ENCODE measurements around the gene ESRRA. TPM values are rescaled to one million over a fixed set of nuclear protein-coding genes. Genes with fewer than 3 reads are reported as not detected.

Gene ESRRA
- total RNA-seq, 5 donors from 2014 or later (not counting 1 experiment from before 2014, with no cell fraction given) = 20.2 to 43.1 (median 39.7) TPM

- CTCF ChIA-PET = no interaction called here
- no peaks in the 10 kb centered on the region for H3K36me3 Mint-ChIP-seq
- peaks cover 13 to 46% of the 10 kb centered on the region in 2 experiments for H3K4me1 ChIP-seq (ENCODE audit: control insufficient read depth in 1 of 2, extremely low read depth in 1 of 2, insufficient read depth in 2 of 2, low read length in 2 of 2)
- no CpG with 5 or more reads among the region's 4 CpGs for WGBS (ENCODE audit: insufficient coverage)
- peaks cover 56 to 78% of the 10 kb centered on the region in 2 donors for H3K27me3 Mint-ChIP-seq
- H3K9me3 Mint-ChIP-seq = no peaks in the 10 kb centered on the region
- peaks cover 20 to 91% of the 10 kb centered on the region in 2 experiments for H3K27me3 ChIP-seq (replicated peaks in 1 of 2; ENCODE audit: control insufficient read depth in 2 of 2, extremely low read depth in 1 of 2, insufficient read depth in 2 of 2, low read length in 1 of 2)
- H3K27ac ChIP-seq (ENCODE audit: low read length) = no peak overlapping the region
- peaks cover 22 to 31% (median 24%) of the 10 kb centered on the region in 3 donors for H3K4me1 Mint-ChIP-seq
- no peak for ATAC-seq (replicated peaks in 1 of 4)
- no peaks in the 10 kb centered on the region for H3K9me3 ChIP-seq
- H3K27ac Mint-ChIP-seq = no peak overlapping the region
- H3K4me3 ChIP-seq (ENCODE audit: control insufficient read depth in 1 of 2, extremely low read depth in 1 of 2, low read length in 1 of 2) = no peak overlapping the region
- H3K36me3 ChIP-seq (ENCODE audit: control insufficient read depth in 2 of 2, extremely low read depth in 1 of 2, insufficient read depth in 1 of 2, low read length in 1 of 2) = no peaks in the 10 kb centered on the region
- POLR2A ChIA-PET = no interaction called here
- no peak overlapping the region for H3K4me3 Mint-ChIP-seq
- DNase-seq = no peak
Measured at GRCh38 chr11:64295760-64296159, 9.6 kb upstream of the ESRRA start.

GRCh38 chr11:64296236-64296635 is 9.1 kb upstream of the ESRRA start:
- Mint-ChIP-seq H3K36me3 (no peaks in the 10 kb centered on the region), H3K27me3 (peaks cover 58 to 79% of the 10 kb centered on the region in 2 donors), H3K27ac (no peak overlapping the region), H3K4me1 (peaks cover 24 to 33% (median 24%) of the 10 kb centered on the region in 3 donors), H3K4me3 (no peak overlapping the region), H3K9me3 (no peaks in the 10 kb centered on the region)
- H3K36me3 ChIP-seq (ENCODE audit: control insufficient read depth in 2 of 2, extremely low read depth in 1 of 2, insufficient read depth in 1 of 2, low read length in 1 of 2) = no peaks in the 10 kb centered on the region
- H3K27ac ChIP-seq (ENCODE audit: low read length) = no peak overlapping the region
- no peak overlapping the region for H3K4me3 ChIP-seq (ENCODE audit: control insufficient read depth in 1 of 2, extremely low read depth in 1 of 2, low read length in 1 of 2)
- ChIA-PET POLR2A (no interaction called here), CTCF (no interaction called here)
- ATAC-seq (replicated peaks in 1 of 4) = no peak
- no peaks in the 10 kb centered on the region for H3K9me3 ChIP-seq
- H3K4me1 ChIP-seq (ENCODE audit: control insufficient read depth in 1 of 2, extremely low read depth in 1 of 2, insufficient read depth in 2 of 2, low read length in 2 of 2) = peaks cover 13 to 47% of the 10 kb centered on the region in 2 experiments
- WGBS (ENCODE audit: insufficient coverage) = 89% methylated on average over 1 of the region's 1 CpG
- DNase-seq = no peak
- H3K27me3 ChIP-seq (replicated peaks in 1 of 2; ENCODE audit: control insufficient read depth in 2 of 2, extremely low read depth in 1 of 2, insufficient read depth in 2 of 2, low read length in 1 of 2) = peaks cover 17 to 91% of the 10 kb centered on the region in 2 experiments

- DNase-seq (no peak), ATAC-seq (replicated peaks in 1 of 4) (no peak)
- Mint-ChIP-seq H3K4me1 (peaks cover 24 to 36% (median 25%) of the 10 kb centered on the region in 3 donors), H3K9me3 (no peaks in the 10 kb centered on the region), H3K36me3 (no peaks in the 10 kb centered on the region), H3K27me3 (peaks cover 58 to 85% of the 10 kb centered on the region in 2 donors), H3K4me3 (no peak overlapping the region), H3K27ac (peak overlapping the region in 1 of 2 donors; percentile 20)
- POLR2A ChIA-PET = interaction anchor here in 1 of 2 donors (0.6 kb wide), 1 partner anchor 1023 kb away, joined by 6 read pairs; no protein-coding TSS in a partner anchor
- Histone ChIP-seq H3K4me1 (ENCODE audit: control insufficient read depth in 1 of 2, extremely low read depth in 1 of 2, insufficient read depth in 2 of 2, low read length in 2 of 2) (peaks cover 13 to 50% of the 10 kb centered on the region in 2 experiments), H3K4me3 (ENCODE audit: control insufficient read depth in 1 of 2, extremely low read depth in 1 of 2, low read length in 1 of 2) (no peak overlapping the region), H3K36me3 (ENCODE audit: control insufficient read depth in 2 of 2, extremely low read depth in 1 of 2, insufficient read depth in 1 of 2, low read length in 1 of 2) (no peaks in the 10 kb centered on the region), H3K27me3 (replicated peaks in 1 of 2; ENCODE audit: control insufficient read depth in 2 of 2, extremely low read depth in 1 of 2, insufficient read depth in 2 of 2, low read length in 1 of 2) (peaks cover 17 to 98% of the 10 kb centered on the region in 2 experiments), H3K9me3 (no peaks in the 10 kb centered on the region), H3K27ac (ENCODE audit: low read length) (no peak overlapping the region)
- CTCF ChIA-PET = no interaction called here
- WGBS (ENCODE audit: insufficient coverage) = 11% methylated on average over 26 of the region's 34 CpGs
Measured at GRCh38 chr11:64296830-64297698, 8.3 kb upstream of the ESRRA start.

GRCh38 chr11:64297699-64298358 is 7.5 kb upstream of the ESRRA start:
- Mint-ChIP-seq H3K4me1 (peaks cover 24 to 34% (median 25%) of the 10 kb centered on the region in 3 donors), H3K27ac (peak overlapping the region in 1 of 2 donors; percentile 20), H3K4me3 (peak overlapping the region in 1 of 3 donors; percentile 44), H3K36me3 (no peaks in the 10 kb centered on the region), H3K27me3 (peaks cover 58 to 81% of the 10 kb centered on the region in 2 donors), H3K9me3 (no peaks in the 10 kb centered on the region)
- Histone ChIP-seq H3K36me3 (ENCODE audit: control insufficient read depth in 2 of 2, extremely low read depth in 1 of 2, insufficient read depth in 1 of 2, low read length in 1 of 2) (no peaks in the 10 kb centered on the region), H3K4me1 (ENCODE audit: control insufficient read depth in 1 of 2, extremely low read depth in 1 of 2, insufficient read depth in 2 of 2, low read length in 2 of 2) (peaks cover 9 to 43% of the 10 kb centered on the region in 2 experiments), H3K4me3 (ENCODE audit: control insufficient read depth in 1 of 2, extremely low read depth in 1 of 2, low read length in 1 of 2) (peak overlapping the region in 1 of 2 donors; percentile 32), H3K27me3 (replicated peaks in 1 of 2; ENCODE audit: control insufficient read depth in 2 of 2, extremely low read depth in 1 of 2, insufficient read depth in 2 of 2, low read length in 1 of 2) (peaks cover 17 to 98% of the 10 kb centered on the region in 2 experiments), H3K9me3 (no peaks in the 10 kb centered on the region), H3K27ac (ENCODE audit: low read length) (no peak overlapping the region)
- WGBS (ENCODE audit: insufficient coverage) = 13% methylated on average over 16 of the region's 18 CpGs
- ChIA-PET POLR2A (interaction anchor here in 1 of 2 donors (0.6 kb wide), 1 partner anchor 1022 kb away, joined by 6 read pairs; no protein-coding TSS in a partner anchor), CTCF (no interaction called here)
- DNase-seq = no peak
- ATAC-seq (replicated peaks in 1 of 4) = no peak

- H3K4me3 ChIP-seq (ENCODE audit: control insufficient read depth in 1 of 2, extremely low read depth in 1 of 2, low read length in 1 of 2) = peak overlapping the region in 1 of 2 donors; percentile 54
- no peaks in the 10 kb centered on the region for H3K9me3 ChIP-seq
- POLR2A ChIA-PET = interaction anchor here in 1 of 2 donors (0.6 kb wide), 1 partner anchor 112 kb away, joined by 3 read pairs; no protein-coding TSS in a partner anchor
- peak overlapping the region in 1 of 2 donors; percentile 23 for H3K27ac Mint-ChIP-seq
- H3K9me3 Mint-ChIP-seq = no peaks in the 10 kb centered on the region
- 5% methylated on average over 51 of the region's 60 CpGs for WGBS (ENCODE audit: insufficient coverage)
- no peaks in the 10 kb centered on the region for H3K36me3 Mint-ChIP-seq
- H3K36me3 ChIP-seq (ENCODE audit: control insufficient read depth in 2 of 2, extremely low read depth in 1 of 2, insufficient read depth in 1 of 2, low read length in 1 of 2) = no peaks in the 10 kb centered on the region
- peaks cover 44 to 70% of the 10 kb centered on the region in 2 donors for H3K27me3 Mint-ChIP-seq
- peaks cover 28 to 37% (median 30%) of the 10 kb centered on the region in 3 donors for H3K4me1 Mint-ChIP-seq
- peaks cover 9 to 50% of the 10 kb centered on the region in 2 experiments for H3K4me1 ChIP-seq (ENCODE audit: control insufficient read depth in 1 of 2, extremely low read depth in 1 of 2, insufficient read depth in 2 of 2, low read length in 2 of 2)
- CTCF ChIA-PET = no interaction called here
- ATAC-seq (replicated peaks in 1 of 4) (no peak), DNase-seq (no peak)
- peak overlapping the region; percentile 44 to 78 (median 58) for H3K4me3 Mint-ChIP-seq
- H3K27ac ChIP-seq (ENCODE audit: low read length) = no peak overlapping the region
- H3K27me3 ChIP-seq (replicated peaks in 1 of 2; ENCODE audit: control insufficient read depth in 2 of 2, extremely low read depth in 1 of 2, insufficient read depth in 2 of 2, low read length in 1 of 2) = peaks cover 17 to 96% of the 10 kb centered on the region in 2 experiments
Measured at GRCh38 chr11:64298966-64299846, 6.1 kb upstream of the ESRRA start.

Measured in T-cell (primary cell).